Esophagus muscularis mucosa (tissue), 4 donors: ENCODE data around the gene SLC25A18. TPM values are rescaled to one million over a fixed set of nuclear protein-coding genes. Genes with fewer than 3 reads are reported as not detected.
A peak's percentile ranks its signal among the peaks of the same experiment; 100 is the strongest.

Experiments used
- DNase-seq: peaks from one replicate; pipeline ENCODE4 v3.0.0-alpha.2; 2017; ENCODE audit errors: extremely low spot score
- H3K27ac ChIP-seq, 4 donors: fragments of 200-600 bp; sonication (generic); replicated peaks in 1 of 4; 1 replicate in 3 of 4; 2 replicates in 1 of 4; pipeline ENCODE4 v1.5.1; 2016 to 2019; ENCODE audit warnings: mild to moderate bottlenecking in 1 of 4
- H3K27me3 ChIP-seq, 4 donors: fragments of 200-600 bp; sonication (generic); one replicate each; pipeline versions ENCODE4 v1.5.1 to v1.6.0; 2016 to 2019
- H3K36me3 ChIP-seq, 4 donors: fragments of 200-600 bp; sonication (generic); one replicate each; pipeline ENCODE4 v1.5.1; 2016 to 2019
- H3K4me1 ChIP-seq, 4 donors: fragments of 200-600 bp; sonication (generic); one replicate each; pipeline ENCODE4 v1.5.1; 2016 to 2019
- H3K4me3 ChIP-seq, 4 donors: fragments of 200-600 bp; sonication (generic); 1 replicate in 2 of 4; 2 replicates in 2 of 4; pipeline ENCODE4 v1.5.1; 2016 to 2019; ENCODE audit warnings: mild to moderate bottlenecking in 4 of 4, moderate library complexity in 1 of 4
- H3K9me3 ChIP-seq, 4 donors: fragments of 200-600 bp; sonication (generic); 1 replicate in 3 of 4; 2 replicates in 1 of 4; pipeline ENCODE4 v1.5.1; 2016 to 2019
- EP300 ChIP-seq: sonication (generic); formaldehyde crosslinking; IDR thresholded peaks from one replicate; pipeline ENCODE4 v1.6.1; 2017; ENCODE audit warnings: antibody characterized with exemption
- POLR2A ChIP-seq: fragments of 450-650 bp; IDR thresholded peaks from one replicate; pipeline ENCODE4 v1.6.1; 2017; ENCODE audit warnings: antibody characterized with exemption, moderate library complexity, mild to moderate bottlenecking, low read depth
- POLR2AphosphoS5 ChIP-seq, 2 donors: sonication (generic); formaldehyde crosslinking; IDR thresholded peaks; one replicate each; pipeline ENCODE4 v1.6.1; 2017; ENCODE audit warnings: antibody characterized with exemption in 2 of 2
- WGBS: methylation state at CpG from one replicate; pipeline ENCODE4 v1.1.5; 2018; 5-methylcytosine and 5-hydroxymethylcytosine counted together
- intact Hi-C: fragments of 100-400 bp; cut with DNase I; formaldehyde crosslinking; loops from one replicate; pipeline ENCODE4 v1.15.1; 2023
- total RNA-seq, 4 donors: library from RNA; depleted of rRNA; stranded (reverse); fragments of >200 nt; gene quantifications; one replicate each; pipeline versions ENCODE4 v1.1.0 to v1.2.1, GENCODE V29; 2016
- TF ChIP-seq, protein P1 (sequence below), 3 experiments: fragments of 200-600 bp in 2 of 3; fragments of 450-650 bp in 1 of 3; sonication (generic) in 2 of 3; IDR thresholded peaks; one replicate each; pipeline ENCODE4 v1.5.1; 2017 to 2019; ENCODE audit warnings: antibody characterized with exemption in 3 of 3, mild to moderate bottlenecking in 2 of 3, moderate library complexity in 1 of 3

Gene SLC25A18
- total RNA-seq, 4 donors from 2014 or later: 0.42 to 2.8 (median 1.8) TPM

DNA sequence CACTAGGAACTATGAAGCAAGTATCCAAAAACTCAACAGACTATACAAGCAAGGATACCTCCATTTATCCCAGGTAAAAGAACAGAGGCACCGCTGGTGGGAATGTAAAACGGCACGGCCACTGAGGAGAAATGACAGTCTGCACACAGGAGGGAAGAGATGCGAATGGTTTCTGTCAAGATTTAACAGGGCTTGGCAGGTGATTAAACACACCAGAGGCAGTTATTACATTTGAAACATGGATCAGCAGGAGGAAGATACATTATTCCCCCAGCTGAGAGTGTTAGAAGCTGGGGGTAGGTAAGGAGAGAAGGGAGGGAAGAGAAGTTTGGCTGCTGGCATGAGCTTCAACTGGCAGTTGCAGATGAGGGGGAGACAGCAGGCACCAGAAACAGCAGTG lies 35.0 kb downstream of the SLC25A18 start:
- H3K27ac ChIP-seq: peak overlapping the region in 1 of 4 donors; percentile 68

DNA sequence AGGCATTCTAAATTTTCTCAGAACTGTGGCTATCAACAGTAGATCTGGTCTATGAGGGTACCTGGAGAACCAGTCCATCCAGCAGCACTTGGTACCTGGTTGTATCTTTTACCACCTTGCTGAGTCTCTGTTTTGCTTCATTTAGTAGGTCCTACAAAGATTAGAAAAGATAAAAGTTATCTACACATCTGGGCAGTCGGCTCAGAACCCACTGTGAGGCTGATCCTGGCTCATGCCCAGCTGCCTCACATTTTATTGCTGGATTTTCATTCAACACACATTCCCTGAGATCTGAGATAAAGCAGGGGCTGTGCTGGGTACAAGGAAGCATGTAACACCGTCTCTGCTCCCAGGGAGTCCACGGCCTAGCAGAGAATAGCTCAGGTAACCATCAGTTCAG lies 37.7 kb downstream of the SLC25A18 start:
- Histone ChIP-seq H3K36me3 (peaks cover 37 to 52% (median 48%) of the 10 kb centered on the region in 4 donors), H3K4me3 (no peak overlapping the region), H3K27me3 (no peaks in the 10 kb centered on the region), H3K9me3 (no peaks in the 10 kb centered on the region), H3K4me1 (peaks cover 0 to 12% (median 9%) of the 10 kb centered on the region in 4 donors), H3K27ac (peak overlapping the region in 1 of 4 donors; percentile 23)
- no peak for DNase-seq
- TF ChIP-seq POLR2AphosphoS5 (IDR thresholded peaks at IDR 0.05): no peak
- TF ChIP-seq POLR2A: no peak
- intact Hi-C loops: no loop called here
- 79% methylated on average over 3 of the region's 3 CpGs for WGBS

More for the DNA sequence above, 35.0 kb downstream of the SLC25A18 start:
- no peak overlapping the region for H3K4me3 ChIP-seq
- H3K27me3 ChIP-seq: no peaks in the 10 kb centered on the region
- peaks cover 61 to 79% (median 76%) of the 10 kb centered on the region in 4 donors for H3K36me3 ChIP-seq
- H3K4me1 ChIP-seq: peaks cover 0 to 15% (median 10%) of the 10 kb centered on the region in 4 donors
- H3K9me3 ChIP-seq: no peaks in the 10 kb centered on the region
- DNase-seq: no peak
- WGBS: 91% methylated on average over 4 of the region's 4 CpGs
- intact Hi-C loops: no loop called here
- TF ChIP-seq POLR2A (no peak), EP300 (no peak), POLR2AphosphoS5 (IDR thresholded peaks at IDR 0.05) (no peak)
- TF ChIP-seq, protein P1, sequence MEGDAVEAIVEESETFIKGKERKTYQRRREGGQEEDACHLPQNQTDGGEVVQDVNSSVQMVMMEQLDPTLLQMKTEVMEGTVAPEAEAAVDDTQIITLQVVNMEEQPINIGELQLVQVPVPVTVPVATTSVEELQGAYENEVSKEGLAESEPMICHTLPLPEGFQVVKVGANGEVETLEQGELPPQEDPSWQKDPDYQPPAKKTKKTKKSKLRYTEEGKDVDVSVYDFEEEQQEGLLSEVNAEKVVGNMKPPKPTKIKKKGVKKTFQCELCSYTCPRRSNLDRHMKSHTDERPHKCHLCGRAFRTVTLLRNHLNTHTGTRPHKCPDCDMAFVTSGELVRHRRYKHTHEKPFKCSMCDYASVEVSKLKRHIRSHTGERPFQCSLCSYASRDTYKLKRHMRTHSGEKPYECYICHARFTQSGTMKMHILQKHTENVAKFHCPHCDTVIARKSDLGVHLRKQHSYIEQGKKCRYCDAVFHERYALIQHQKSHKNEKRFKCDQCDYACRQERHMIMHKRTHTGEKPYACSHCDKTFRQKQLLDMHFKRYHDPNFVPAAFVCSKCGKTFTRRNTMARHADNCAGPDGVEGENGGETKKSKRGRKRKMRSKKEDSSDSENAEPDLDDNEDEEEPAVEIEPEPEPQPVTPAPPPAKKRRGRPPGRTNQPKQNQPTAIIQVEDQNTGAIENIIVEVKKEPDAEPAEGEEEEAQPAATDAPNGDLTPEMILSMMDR (IDR thresholded peaks at IDR 0.05): no peak

DNA sequence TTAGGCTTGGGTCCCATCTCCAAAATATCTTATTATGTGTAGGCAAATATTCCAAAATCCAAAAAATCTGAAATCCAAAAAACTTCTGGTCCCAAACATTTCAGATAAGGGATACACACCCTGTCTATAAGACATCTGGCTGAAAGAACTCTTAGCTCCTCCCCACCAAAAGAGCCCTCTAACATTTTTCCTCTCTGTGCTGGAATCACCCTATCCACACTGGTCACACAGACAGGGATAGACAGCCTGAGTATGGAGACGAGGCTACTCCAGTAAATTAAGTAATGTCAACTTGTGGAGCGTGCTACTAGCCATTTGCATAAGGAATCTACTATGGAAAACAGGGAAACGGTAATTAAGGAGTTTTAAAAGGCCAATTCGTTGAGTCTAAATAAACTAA lies 40.4 kb downstream of the SLC25A18 start:
- H3K4me3 ChIP-seq: no peak overlapping the region
- no peaks in the 10 kb centered on the region for H3K9me3 ChIP-seq
- DNase-seq: no peak
- 83% methylated on average over 4 of the region's 4 CpGs for WGBS
- no peak for TF ChIP-seq POLR2A
- no peak for TF ChIP-seq POLR2AphosphoS5 (IDR thresholded peaks at IDR 0.05)
- no peak for TF ChIP-seq EP300
- TF ChIP-seq, protein P1 (IDR thresholded peaks at IDR 0.05): no peak
- H3K4me1 ChIP-seq: peaks cover 8 to 22% (median 20%) of the 10 kb centered on the region in 4 donors
- intact Hi-C loops: no loop called here
- H3K27me3 ChIP-seq: no peaks in the 10 kb centered on the region
- H3K36me3 ChIP-seq: peaks cover 13 to 44% (median 36%) of the 10 kb centered on the region in 4 donors
- no peak overlapping the region for H3K27ac ChIP-seq

DNA sequence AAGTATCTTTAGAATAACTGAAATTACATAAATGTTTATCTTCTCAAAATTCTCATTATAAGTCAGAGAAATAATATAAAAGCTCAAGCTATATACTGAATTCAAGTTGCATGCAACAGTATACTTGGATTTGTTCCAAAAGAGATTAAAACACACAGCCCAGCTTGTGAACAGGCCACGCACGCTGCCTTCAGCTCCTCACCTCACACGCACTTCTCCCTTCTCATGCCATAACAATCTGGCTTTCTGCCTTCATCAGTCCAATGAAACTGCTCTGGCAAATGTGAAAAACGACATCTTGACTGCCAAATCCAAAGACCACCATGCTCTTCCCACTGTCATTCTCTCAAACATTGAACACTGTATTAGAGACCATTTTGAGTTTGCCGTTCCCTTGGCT lies 43.2 kb downstream of the SLC25A18 start:
- TF ChIP-seq POLR2AphosphoS5 (IDR thresholded peaks at IDR 0.05): peak in 1 of 2 donors; percentile 36
- TF ChIP-seq, protein P1 (IDR thresholded peaks at IDR 0.05): no peak
- Histone ChIP-seq H3K9me3 (no peaks in the 10 kb centered on the region), H3K4me3 (no peak overlapping the region), H3K36me3 (peaks cover 2 to 34% (median 27%) of the 10 kb centered on the region in 4 donors), H3K27me3 (no peaks in the 10 kb centered on the region), H3K4me1 (peaks cover 14 to 22% (median 20%) of the 10 kb centered on the region in 4 donors), H3K27ac (peak overlapping the region; percentile 24 to 69 (median 54))
- intact Hi-C loops: no loop called here
- WGBS: 36% methylated on average over 5 of the region's 5 CpGs
- no peak for DNase-seq

DNA sequence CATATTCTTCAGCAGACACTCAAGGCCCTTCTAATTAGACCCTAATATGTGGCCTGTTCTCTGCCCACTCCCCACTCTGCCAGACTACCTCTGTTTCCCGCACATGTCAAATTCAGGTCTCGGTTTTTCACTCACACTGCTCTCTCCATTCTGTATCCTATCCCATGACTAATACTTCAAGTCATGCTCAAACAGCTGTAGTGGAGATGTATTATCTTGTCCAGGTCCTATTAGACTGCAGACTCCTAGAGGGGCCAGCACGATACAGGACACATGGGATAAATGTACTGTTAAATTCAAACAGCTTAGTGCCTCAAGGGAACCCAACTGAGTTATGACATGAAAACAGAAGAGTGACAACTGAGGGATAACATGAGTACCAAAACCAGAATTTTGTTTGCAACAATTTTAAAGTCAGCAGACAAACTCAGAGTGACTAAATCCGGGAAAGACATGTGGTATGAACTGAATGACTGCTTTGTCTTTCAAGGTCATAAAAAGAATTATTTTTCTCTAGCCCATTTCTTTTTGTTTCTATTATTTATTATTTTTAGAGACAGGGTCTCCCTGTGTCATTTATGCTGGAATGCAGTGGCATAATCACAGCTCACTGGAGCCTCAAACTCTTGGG lies 44.7 kb downstream of the SLC25A18 start:
- peaks cover 17 to 49% (median 42%) of the 10 kb centered on the region in 4 donors for H3K36me3 ChIP-seq
- DNase-seq: no peak
- H3K27me3 ChIP-seq: no peaks in the 10 kb centered on the region
- H3K4me3 ChIP-seq: no peak overlapping the region
- intact Hi-C loops: no loop called here
- 92% methylated on average over 4 of the region's 4 CpGs for WGBS
- no peaks in the 10 kb centered on the region for H3K9me3 ChIP-seq
- H3K4me1 ChIP-seq: peaks cover 15 to 22% (median 20%) of the 10 kb centered on the region in 4 donors
- TF ChIP-seq POLR2AphosphoS5 (IDR thresholded peaks at IDR 0.05) (no peak), EP300 (no peak), POLR2A (no peak)
- TF ChIP-seq, protein P1 (IDR thresholded peaks at IDR 0.05): no peak
- peak overlapping the region in 2 of 4 donors; percentile 65 to 69 for H3K27ac ChIP-seq
